ENCODE results near the gene UBE2G1.

Gene UBE2G1

GRCh38 chr17:4305224-4305623 lies 61.3 kb downstream of the UBE2G1 start:
- no peak for TF ChIP-seq CTCF (conservative IDR thresholded peaks at IDR 0.05; ENCODE audit: low read length)
- no peak overlapping the region for H3K4me3 ChIP-seq (ENCODE audit: low read length)

GRCh38 chr17:4304417-4305027 lies 62.0 kb downstream of the UBE2G1 start:
- peak; percentile 46 for DNase-seq (ENCODE audit: low read depth)
- peak; percentile 83 for TF ChIP-seq CTCF (conservative IDR thresholded peaks at IDR 0.05; ENCODE audit: low read length)
- H3K4me3 ChIP-seq (ENCODE audit: low read length), result no peak overlapping the region

More at GRCh38 chr17:4305224-4305623, 61.3 kb downstream of the UBE2G1 start:
- DNase-seq (ENCODE audit: low read depth), result no peak

GRCh38 chr17:4301066-4301465 lies 65.4 kb downstream of the UBE2G1 start:
- TF ChIP-seq CTCF (conservative IDR thresholded peaks at IDR 0.05; ENCODE audit: low read length), result no peak
- H3K4me3 ChIP-seq (ENCODE audit: low read length), result no peak overlapping the region
- no peak for DNase-seq (ENCODE audit: low read depth)

DNA sequence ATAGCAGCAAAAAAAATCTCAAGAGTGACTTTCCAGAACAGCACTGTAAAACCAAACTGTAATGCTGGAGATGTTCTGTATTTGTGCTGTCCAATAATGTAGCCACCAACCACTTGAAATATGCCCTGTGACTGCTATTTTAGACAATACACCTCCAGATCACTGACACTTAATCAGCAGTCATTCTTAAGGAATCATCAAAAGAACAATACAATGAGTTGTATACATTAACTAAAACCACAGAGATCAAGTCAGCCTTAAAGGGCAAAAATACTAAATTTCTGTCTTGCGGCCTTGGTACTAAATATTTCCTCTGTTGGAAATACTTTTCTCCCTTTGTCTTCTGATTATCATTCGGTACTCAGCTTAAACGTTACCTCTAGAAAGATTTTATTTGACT lies 69.1 kb downstream of the UBE2G1 start:
- no peak for TF ChIP-seq CTCF (conservative IDR thresholded peaks at IDR 0.05; ENCODE audit: low read length)
- DNase-seq (ENCODE audit: low read depth), result no peak
- H3K4me3 ChIP-seq (ENCODE audit: low read length), result no peak overlapping the region

GRCh38 chr17:4295686-4296085 lies 70.8 kb downstream of the UBE2G1 start:
- DNase-seq (ENCODE audit: low read depth), result no peak
- TF ChIP-seq CTCF (conservative IDR thresholded peaks at IDR 0.05; ENCODE audit: low read length), result no peak
- H3K4me3 ChIP-seq (ENCODE audit: low read length), result no peak overlapping the region

GRCh38 chr17:4293572-4293971 lies 72.9 kb downstream of the UBE2G1 start:
- no peak overlapping the region for H3K4me3 ChIP-seq (ENCODE audit: low read length)
- TF ChIP-seq CTCF (conservative IDR thresholded peaks at IDR 0.05; ENCODE audit: low read length), result no peak
- DNase-seq (ENCODE audit: low read depth), result no peak

DNA sequence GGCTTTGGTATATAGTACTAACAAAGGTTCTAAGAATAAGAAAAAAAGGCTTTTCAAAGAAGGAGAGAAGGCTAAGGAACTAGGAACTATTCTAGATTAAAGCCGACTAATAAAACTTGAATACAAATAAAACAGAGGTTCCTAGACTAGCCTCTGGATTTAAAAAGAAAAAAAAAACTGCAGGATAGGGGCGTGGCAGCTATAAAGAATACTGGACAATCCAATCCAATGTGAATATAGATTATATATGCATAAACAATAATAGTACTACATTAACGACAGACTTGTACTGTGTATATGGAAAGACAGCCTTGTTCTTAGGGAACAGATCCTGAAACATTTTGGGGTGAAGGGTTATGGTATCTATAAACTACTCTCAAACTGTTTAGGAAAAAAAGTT lies 78.8 kb downstream of the UBE2G1 start:
- TF ChIP-seq CTCF (conservative IDR thresholded peaks at IDR 0.05; ENCODE audit: low read length), result no peak
- DNase-seq (ENCODE audit: low read depth), result no peak
- H3K4me3 ChIP-seq (ENCODE audit: low read length), result no peak overlapping the region

All from AG10803 (cell line).